Forelimb muscle (tissue), 1 donor: ENCODE results near the gene RPL19. TPM values are rescaled to one million over a fixed set of nuclear protein-coding genes. Genes with fewer than 3 reads are reported as not detected.
"Not testable (repeated sequence)": the region's sequence is repeated elsewhere in the genome, so short reads cannot be mapped to it uniquely, and the experiment has no call there.

Experiments used
- DNase-seq: peaks from one replicate; pipeline ENCODE4 v3.0.0-alpha.2; 2013; ENCODE audit warnings: low read depth
- polyA plus RNA-seq: library from polyadenylated mRNA; unstranded; fragments of 120-200 nt; gene quantifications from one replicate; pipeline ENCODE4 v1.2.1, GENCODE V29; 2013; ENCODE audit not compliant: insufficient read length

RPL19 gene
- polyA plus RNA-seq, result 2,814 TPM

- peak; percentile 92 for DNase-seq
These were observed at the start of gene RPL19 for GRCh38 chr17:39200070-39200879. Gene RPL19 (plus strand): TSS chr17:39200283. CDS start chr17:39200345, 62 bp downstream.

- no peak for DNase-seq
These were observed 49.3 kb upstream of the RPL19 start for GRCh38 chr17:39150795-39151149.

GRCh38 chr17:39151150-39151942 lies 48.7 kb upstream of the RPL19 start, which contains the start of gene PLXDC1:
Gene PLXDC1 (minus strand): TSS chr17:39151637. CDS start chr17:39151437, 200 bp downstream.
- no peak for DNase-seq

GRCh38 chr17:39151943-39152818 lies 47.9 kb upstream of the RPL19 start:
- no peak for DNase-seq

- peak; percentile 87 for DNase-seq
These were observed 46.5 kb upstream of the RPL19 start for GRCh38 chr17:39153599-39154051.

GRCh38 chr17:39155654-39156053 lies 44.4 kb upstream of the RPL19 start:
- no peak for DNase-seq

GRCh38 chr17:39156491-39156890 lies 43.6 kb upstream of the RPL19 start:
- DNase-seq, result no peak

GRCh38 chr17:39158623-39159022 lies 41.5 kb upstream of the RPL19 start:
- DNase-seq, result no peak

GRCh38 chr17:39161962-39162361 lies 38.1 kb upstream of the RPL19 start:
- DNase-seq, result no peak

GRCh38 chr17:39164675-39165143 lies 35.4 kb upstream of the RPL19 start:
- DNase-seq, result peak; percentile 81

- DNase-seq, result no peak
These were observed 34.8 kb upstream of the RPL19 start for GRCh38 chr17:39165178-39165840.

- DNase-seq, result no peak
These were observed 34.2 kb upstream of the RPL19 start, which contains the start of gene ARL5C for GRCh38 chr17:39165841-39166349. Gene ARL5C (minus strand): TSS chr17:39166161. CDS start chr17:39165760, 401 bp downstream.

- DNase-seq, result no peak
These were observed 33.4 kb upstream of the RPL19 start for GRCh38 chr17:39166437-39167335.

GRCh38 chr17:39167476-39167875 lies 32.6 kb upstream of the RPL19 start:
- no peak for DNase-seq

- DNase-seq, result not testable (repeated sequence)
These were observed 31.6 kb upstream of the RPL19 start for GRCh38 chr17:39168503-39168902.

GRCh38 chr17:39169101-39169500 lies 31.0 kb upstream of the RPL19 start:
- DNase-seq, result no peak

GRCh38 chr17:39169518-39169917 lies 30.6 kb upstream of the RPL19 start:
- no peak for DNase-seq

GRCh38 chr17:39170109-39170508 lies 30.0 kb upstream of the RPL19 start:
- DNase-seq, result no peak

- DNase-seq, result no peak
These were observed 29.5 kb upstream of the RPL19 start for GRCh38 chr17:39170558-39170957.

- no peak for DNase-seq
These were observed 28.1 kb upstream of the RPL19 start for GRCh38 chr17:39171933-39172332.
